GM23338 (cell line): ENCODE data around the gene ERMN. TPM values are rescaled to one million over a fixed set of nuclear protein-coding genes. Genes with fewer than 3 reads are reported as not detected.

Experiments used
- ATAC-seq: fragments of 200-7000 bp; cut with Tn5 transposase; 3 replicates; pipeline ENCODE4 v1.9.1; 2020
- DNase-seq: peaks from one replicate; pipeline ENCODE4 v3.0.0-alpha.2; 2015; ENCODE audit warnings: low spot score
- H2AFZ ChIP-seq: fragments of 200-600 bp; sonication (generic); 2 replicates; pipeline ENCODE4 v1.8.0; 2016; ENCODE audit warnings: antibody characterized with exemption, mild to moderate bottlenecking, moderate library complexity
- H3F3A ChIP-seq: fragments of 200-600 bp; sonication (generic); replicated peaks from 2 replicates; pipeline ENCODE4 v1.8.0; 2017; ENCODE audit warnings: antibody characterized with exemption, mixed run types, low read depth
- H3K27ac ChIP-seq: fragments of 200-600 bp; sonication (generic); 2 replicates; pipeline ENCODE4 v1.6.1; 2016; ENCODE audit warnings: low read depth
- H3K27me3 ChIP-seq: fragments of 200-600 bp; sonication (generic); 2 replicates; pipeline ENCODE4 v1.8.0; 2016; ENCODE audit warnings: mild to moderate bottlenecking, mixed run types, moderate library complexity; ENCODE audit not compliant: insufficient read depth
- H3K36me3 ChIP-seq: fragments of 200-600 bp; sonication (generic); 2 replicates; pipeline ENCODE4 v1.8.0; 2016; ENCODE audit warnings: mild to moderate bottlenecking; ENCODE audit not compliant: insufficient read depth
- H3K4me1 ChIP-seq: fragments of 200-600 bp; sonication (generic); 2 replicates; pipeline ENCODE4 v1.8.0; 2016; ENCODE audit warnings: mild to moderate bottlenecking, moderate library complexity; ENCODE audit not compliant: insufficient read depth
- H3K4me2 ChIP-seq: fragments of 200-600 bp; sonication (generic); 2 replicates; pipeline ENCODE4 v1.7.1; 2017; ENCODE audit warnings: mixed run types
- H3K4me3 ChIP-seq: fragments of 200-600 bp; sonication (generic); 2 replicates; pipeline ENCODE4 v1.6.1; 2016; ENCODE audit warnings: mixed run types
- H3K79me2 ChIP-seq: fragments of 200-600 bp; sonication (generic); replicated peaks from 2 replicates; pipeline ENCODE4 v1.8.0; 2017; ENCODE audit warnings: mild to moderate bottlenecking; ENCODE audit not compliant: insufficient read depth
- H3K9me2 ChIP-seq: fragments of 200-600 bp; sonication (generic); 2 replicates; pipeline ENCODE4 v1.8.0; 2017; ENCODE audit not compliant: insufficient read depth
- H4K20me1 ChIP-seq: fragments of 200-600 bp; sonication (generic); replicated peaks from 2 replicates; pipeline ENCODE4 v1.8.0; 2017; ENCODE audit warnings: mild to moderate bottlenecking; ENCODE audit not compliant: insufficient read depth
- H3K27ac Mint-ChIP-seq: 2 replicates; pipeline ENCODE4 v1.8.0; 2020; ENCODE audit warnings: inconsistent platforms, mild to moderate bottlenecking, moderate library complexity, mixed read lengths
- H3K27me3 Mint-ChIP-seq: 3 replicates; pipeline ENCODE4 v1.8.0; 2022; ENCODE audit warnings: low read depth, mild to moderate bottlenecking, moderate library complexity, mixed read lengths, inconsistent platforms; ENCODE audit not compliant: insufficient read depth, poor library complexity
- H3K36me3 Mint-ChIP-seq: 3 replicates; pipeline ENCODE4 v1.8.0; 2021; ENCODE audit warnings: low read depth, mild to moderate bottlenecking, inconsistent platforms, moderate library complexity, mixed read lengths
- H3K4me1 Mint-ChIP-seq: 3 replicates; pipeline ENCODE4 v1.8.0; 2020; ENCODE audit warnings: mild to moderate bottlenecking, inconsistent platforms, mixed read lengths
- H3K4me3 Mint-ChIP-seq: 3 replicates; pipeline ENCODE4 v1.8.0; 2021; ENCODE audit warnings: moderate library complexity, mild to moderate bottlenecking, inconsistent platforms, mixed read lengths
- H3K9me3 Mint-ChIP-seq: 3 replicates; pipeline ENCODE4 v1.8.0; 2020; ENCODE audit warnings: moderate library complexity, mild to moderate bottlenecking, inconsistent platforms, mixed read lengths
- EZH2phosphoT487 ChIP-seq: fragments of 200-600 bp; sonication (generic); IDR thresholded peaks from one replicate; pipeline ENCODE4 v1.8.1; 2018; ENCODE audit warnings: antibody characterized with exemption; ENCODE audit not compliant: unreplicated experiment
- JUNB ChIP-seq: IDR thresholded peaks from one replicate; pipeline ENCODE4 v1.6.1; 2016; ENCODE audit warnings: antibody characterized with exemption; ENCODE audit not compliant: unreplicated experiment
- NANOG ChIP-seq: IDR thresholded peaks from 2 replicates; pipeline ENCODE4 v1.6.1; 2016; ENCODE audit warnings: antibody characterized with exemption, borderline replicate concordance
- POLR2AphosphoS5 ChIP-seq: IDR thresholded peaks from 2 replicates; pipeline ENCODE4 v1.6.1; 2016; ENCODE audit warnings: antibody characterized with exemption, low read depth
- STAT1 ChIP-seq: IDR thresholded peaks from one replicate; pipeline ENCODE4 v1.6.1; 2016; ENCODE audit warnings: antibody characterized with exemption; ENCODE audit not compliant: unreplicated experiment
- ZNF114 ChIP-seq: fragments of 250-450 bp; sonication (Bioruptor Pico); IDR thresholded peaks from 2 replicates; pipeline ENCODE4 v1.5.0; 2020; ENCODE audit warnings: mild to moderate bottlenecking, moderate library complexity
- ZNF331 ChIP-seq: fragments of 250-450 bp; sonication (Bioruptor Pico); IDR thresholded peaks from 2 replicates; pipeline ENCODE4 v1.5.0; 2020; ENCODE audit warnings: low read depth, mild to moderate bottlenecking, moderate library complexity
- ZNF462 ChIP-seq: fragments of 250-450 bp; sonication (Bioruptor Pico); IDR thresholded peaks from 2 replicates; pipeline ENCODE4 v1.5.0; 2020; ENCODE audit warnings: mild to moderate bottlenecking, moderate library complexity
- polyA plus RNA-seq: library from polyadenylated mRNA; unstranded; fragments of >200 nt; fragmentation: Nextera tagmentation; extraction: Ambion mirVana; gene quantifications from 2 replicates; pipeline ENCODE4 v1.2.1, GENCODE V29; 2016
- total RNA-seq: library from RNA; depleted of rRNA; stranded (reverse); fragments of >200 nt; shearing (Covaris generic); gene quantifications from 2 replicates; pipeline ENCODE4 v1.2.3, GENCODE V29; 2014
- TF ChIP-seq, protein P1 (sequence below), 2 experiments: fragments of 200-600 bp in 1 of 2; sonication (generic) in 1 of 2; conservative IDR thresholded peaks; 2 replicates each; pipeline versions ENCODE4 v1.5.1 to v1.6.1; 2016 to 2017; ENCODE audit warnings: antibody characterized with exemption in 2 of 2, low read depth in 2 of 2, mild to moderate bottlenecking in 2 of 2, moderate library complexity in 1 of 2
- TF ChIP-seq, protein P2 (sequence below): IDR thresholded peaks from 2 replicates; pipeline ENCODE4 v1.6.1; 2016; ENCODE audit warnings: antibody characterized with exemption

The ERMN gene
- total and polyA plus RNA-seq, 2 experiments from 2014 or later, result 0.35 to 0.44 TPM

DNA sequence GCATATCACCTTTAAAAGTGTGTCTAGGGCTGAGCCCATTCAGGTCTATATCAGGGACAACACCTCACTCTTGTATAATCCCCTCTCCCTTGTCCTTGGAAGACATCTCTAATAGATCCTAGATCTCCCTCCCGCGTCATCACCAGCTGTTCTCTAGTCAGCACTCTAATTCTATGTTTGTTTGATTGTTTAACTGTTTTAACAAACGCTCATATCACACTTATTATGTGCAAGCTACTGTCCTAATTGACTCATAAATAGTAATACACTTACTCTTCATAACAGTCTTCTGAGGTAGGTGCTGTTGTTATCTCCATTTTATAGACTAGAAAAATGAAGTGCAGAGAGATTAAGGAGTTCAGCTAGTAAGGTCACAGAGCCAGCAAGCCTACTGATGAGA, 1.6 kb upstream of the ERMN start (continued):
- TF ChIP-seq, protein P1, sequence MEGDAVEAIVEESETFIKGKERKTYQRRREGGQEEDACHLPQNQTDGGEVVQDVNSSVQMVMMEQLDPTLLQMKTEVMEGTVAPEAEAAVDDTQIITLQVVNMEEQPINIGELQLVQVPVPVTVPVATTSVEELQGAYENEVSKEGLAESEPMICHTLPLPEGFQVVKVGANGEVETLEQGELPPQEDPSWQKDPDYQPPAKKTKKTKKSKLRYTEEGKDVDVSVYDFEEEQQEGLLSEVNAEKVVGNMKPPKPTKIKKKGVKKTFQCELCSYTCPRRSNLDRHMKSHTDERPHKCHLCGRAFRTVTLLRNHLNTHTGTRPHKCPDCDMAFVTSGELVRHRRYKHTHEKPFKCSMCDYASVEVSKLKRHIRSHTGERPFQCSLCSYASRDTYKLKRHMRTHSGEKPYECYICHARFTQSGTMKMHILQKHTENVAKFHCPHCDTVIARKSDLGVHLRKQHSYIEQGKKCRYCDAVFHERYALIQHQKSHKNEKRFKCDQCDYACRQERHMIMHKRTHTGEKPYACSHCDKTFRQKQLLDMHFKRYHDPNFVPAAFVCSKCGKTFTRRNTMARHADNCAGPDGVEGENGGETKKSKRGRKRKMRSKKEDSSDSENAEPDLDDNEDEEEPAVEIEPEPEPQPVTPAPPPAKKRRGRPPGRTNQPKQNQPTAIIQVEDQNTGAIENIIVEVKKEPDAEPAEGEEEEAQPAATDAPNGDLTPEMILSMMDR (conservative IDR thresholded peaks at IDR 0.05; ENCODE audit: low read depth in 2 of 2), result no peak
- TF ChIP-seq STAT1, result no peak
- TF ChIP-seq ZNF114 (CRISPR knock-in tag), result no peak
- TF ChIP-seq NANOG, result no peak
- TF ChIP-seq POLR2AphosphoS5, result no peak
- TF ChIP-seq JUNB, result no peak
- no peak for TF ChIP-seq ZNF331 (CRISPR knock-in tag)
- TF ChIP-seq EZH2phosphoT487, result no peak
- TF ChIP-seq, protein P2, sequence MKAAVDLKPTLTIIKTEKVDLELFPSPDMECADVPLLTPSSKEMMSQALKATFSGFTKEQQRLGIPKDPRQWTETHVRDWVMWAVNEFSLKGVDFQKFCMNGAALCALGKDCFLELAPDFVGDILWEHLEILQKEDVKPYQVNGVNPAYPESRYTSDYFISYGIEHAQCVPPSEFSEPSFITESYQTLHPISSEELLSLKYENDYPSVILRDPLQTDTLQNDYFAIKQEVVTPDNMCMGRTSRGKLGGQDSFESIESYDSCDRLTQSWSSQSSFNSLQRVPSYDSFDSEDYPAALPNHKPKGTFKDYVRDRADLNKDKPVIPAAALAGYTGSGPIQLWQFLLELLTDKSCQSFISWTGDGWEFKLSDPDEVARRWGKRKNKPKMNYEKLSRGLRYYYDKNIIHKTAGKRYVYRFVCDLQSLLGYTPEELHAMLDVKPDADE, result no peak

GRCh38 chr2:157326698-157327097, 1.1 kb upstream of the ERMN start:
- H3K36me3 ChIP-seq, result no peaks in the 10 kb centered on the region
- Mint-ChIP-seq H3K27me3 (no peaks in the 10 kb centered on the region), H3K4me3 (no peak overlapping the region), H3K36me3 (no peaks in the 10 kb centered on the region), H3K4me1 (peaks cover 23% of the 10 kb centered on the region), H3K9me3 (no peaks in the 10 kb centered on the region), H3K27ac (no peak overlapping the region; the same call in 1 of the 2 replicates)
- DNase-seq (no peak), ATAC-seq (no peak)
- no peaks in the 10 kb centered on the region for H3K27me3 ChIP-seq
- no peaks in the 10 kb centered on the region for H4K20me1 ChIP-seq
- H2AFZ ChIP-seq, result no peak overlapping the region
- H3K4me3 ChIP-seq, result no peak overlapping the region
- H3K79me2 ChIP-seq, result no peaks in the 10 kb centered on the region
- H3K27ac ChIP-seq, result no peak overlapping the region
- H3F3A ChIP-seq, result no peaks in the 10 kb centered on the region
- H3K4me1 ChIP-seq, result peaks cover 14% of the 10 kb centered on the region
- H3K4me2 ChIP-seq, result no peak overlapping the region
- H3K9me2 ChIP-seq, result no peaks in the 10 kb centered on the region
- TF ChIP-seq NANOG (no peak), POLR2AphosphoS5 (no peak)

DNA sequence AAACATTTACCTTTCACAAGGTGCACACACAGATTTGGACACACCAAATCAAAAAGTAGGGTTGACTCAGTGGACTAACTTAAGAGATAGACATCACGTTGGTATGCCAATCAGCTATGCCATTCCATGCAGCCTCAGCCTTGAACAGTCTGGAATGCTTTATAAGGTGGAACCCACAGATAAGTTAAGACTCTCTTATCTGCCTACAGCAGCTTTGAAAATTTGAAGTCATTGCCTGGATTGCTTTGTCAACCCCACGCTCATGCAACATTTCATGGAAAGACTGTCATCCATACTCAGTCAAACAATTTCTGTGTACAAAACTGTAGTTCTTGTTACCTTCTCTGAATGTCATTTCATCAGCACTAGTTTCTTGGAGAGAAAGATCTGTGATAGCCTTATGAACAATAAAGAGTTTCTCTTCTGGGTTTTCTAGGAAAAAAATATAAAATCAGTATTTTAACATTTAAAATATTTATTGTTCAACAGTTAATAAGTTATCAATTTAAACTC, 1.2 kb downstream of the ERMN start:
- Histone ChIP-seq H3K79me2 (no peaks in the 10 kb centered on the region), H4K20me1 (no peaks in the 10 kb centered on the region), H3K4me3 (no peak overlapping the region), H3K4me2 (no peak overlapping the region), H3K4me1 (peaks cover 28% of the 10 kb centered on the region), H3F3A (no peaks in the 10 kb centered on the region), H3K36me3 (no peaks in the 10 kb centered on the region), H3K27ac (no peak overlapping the region), H2AFZ (no peak overlapping the region), H3K9me2 (peaks cover 4% of the 10 kb centered on the region; the same call in 1 of the 2 replicates), H3K27me3 (no peaks in the 10 kb centered on the region)
- peaks cover 34% of the 10 kb centered on the region for H3K4me1 Mint-ChIP-seq
- H3K27ac Mint-ChIP-seq, result no peak overlapping the region
- no peaks in the 10 kb centered on the region for H3K27me3 Mint-ChIP-seq
- H3K9me3 Mint-ChIP-seq, result no peaks in the 10 kb centered on the region
- H3K36me3 Mint-ChIP-seq, result no peaks in the 10 kb centered on the region
- H3K4me3 Mint-ChIP-seq, result no peak overlapping the region
- DNase-seq (no peak), ATAC-seq (no peak)
- TF ChIP-seq NANOG (no peak), ZNF462 (no peak), ZNF331 (CRISPR knock-in tag) (no peak), STAT1 (no peak)
